DMS114 treated with DMSO at 0.1 percent for 48 hours (cell line): ENCODE data around the gene ELL2.
A peak's percentile ranks its signal among the peaks of the same experiment; 100 is the strongest.
"Not testable (repeated sequence)": the region's sequence is repeated elsewhere in the genome, so short reads cannot be mapped to it uniquely, and the experiment has no call there.

ENCODE experiments used
- DNase-seq: peaks from one replicate; lab custom pipeline; 2025; ENCODE audit not compliant: unreplicated experiment; lab: John Stamatoyannopoulos, UW

ELL2 gene

DNA sequence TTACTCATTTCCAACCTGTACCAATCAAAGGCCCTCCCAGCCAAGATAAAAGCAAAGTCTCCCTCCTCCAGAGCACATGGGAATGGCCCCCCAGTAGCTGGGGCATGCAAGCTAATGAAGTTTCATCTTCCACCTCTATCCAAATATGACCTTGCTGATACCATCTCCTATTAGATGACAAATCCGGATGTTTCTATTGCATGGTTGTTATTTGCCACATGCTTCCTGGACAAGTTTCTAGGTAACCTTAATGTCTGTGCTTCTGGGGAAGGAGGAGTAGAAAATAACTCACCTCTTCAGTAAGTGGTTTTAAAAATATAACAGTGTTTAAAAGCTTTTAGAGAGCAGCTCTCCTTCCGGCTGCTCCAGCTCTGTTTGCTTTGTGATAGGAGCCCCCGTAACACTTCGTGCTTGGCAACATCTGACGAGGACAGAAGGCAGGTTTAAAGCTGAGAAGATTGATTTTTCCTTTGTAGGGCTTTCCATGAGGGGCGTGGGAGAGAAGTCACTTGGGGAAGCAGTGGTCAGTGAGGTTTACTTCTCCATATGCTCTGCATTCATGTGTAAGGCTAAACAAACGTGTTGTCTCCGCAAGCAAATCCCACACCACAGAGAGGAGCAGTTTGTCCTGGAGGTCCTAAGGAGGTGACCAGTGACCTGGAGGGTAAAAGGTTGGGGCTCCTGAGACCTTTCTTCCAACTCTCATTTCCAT is 98.8 kb downstream of the ELL2 start:
- DNase-seq, result no peak

GRCh38 chr5:95861864-95862561 is 99.6 kb downstream of the ELL2 start:
- no peak for DNase-seq

GRCh38 chr5:95861221-95861863 is 100.3 kb downstream of the ELL2 start:
- no peak for DNase-seq

GRCh38 chr5:95859661-95860060 is 102.0 kb downstream of the ELL2 start:
- DNase-seq, result no peak

- DNase-seq, result peak; percentile 79
Measured at GRCh38 chr5:95858661-95859595, 102.7 kb downstream of the ELL2 start.

GRCh38 chr5:95858023-95858461 is 103.6 kb downstream of the ELL2 start:
- DNase-seq, result no peak

DNA sequence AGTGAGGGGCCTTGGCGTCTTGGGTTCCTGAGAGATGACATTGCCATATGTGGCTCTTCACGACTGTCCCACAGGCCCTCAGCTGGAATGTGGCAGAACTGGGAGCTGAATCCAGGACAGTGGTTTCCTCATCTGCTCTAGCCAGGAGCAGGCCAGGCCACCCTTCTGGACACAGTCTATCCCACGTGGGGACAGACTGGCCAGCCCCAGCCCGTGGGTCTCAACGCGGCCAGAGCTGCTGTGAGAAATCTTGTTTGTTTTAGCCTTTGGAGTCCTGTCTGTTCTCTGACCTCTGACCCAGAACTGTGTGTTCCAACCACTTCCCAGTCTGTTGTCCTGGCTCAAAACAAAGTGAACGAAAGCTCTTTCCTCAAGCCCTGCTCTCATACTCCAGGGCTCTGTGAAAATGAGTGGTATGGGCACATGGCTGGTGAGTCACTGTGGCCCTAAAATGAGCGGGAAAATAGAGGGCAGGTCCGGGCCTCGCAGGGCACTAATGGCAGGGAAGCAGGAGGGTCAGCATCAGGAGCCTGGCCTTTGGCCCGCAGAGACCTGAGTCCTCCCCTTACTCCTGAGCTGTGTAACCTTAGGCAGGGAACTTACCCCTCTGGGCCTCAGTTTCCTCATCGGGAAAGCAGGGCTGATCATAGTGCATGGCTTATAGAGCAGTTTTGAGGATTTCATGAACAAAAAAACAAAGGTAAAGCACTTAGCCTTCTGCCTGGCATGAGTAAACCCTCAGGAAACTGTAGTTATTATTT is 104.3 kb downstream of the ELL2 start:
- no peak for DNase-seq

DNA sequence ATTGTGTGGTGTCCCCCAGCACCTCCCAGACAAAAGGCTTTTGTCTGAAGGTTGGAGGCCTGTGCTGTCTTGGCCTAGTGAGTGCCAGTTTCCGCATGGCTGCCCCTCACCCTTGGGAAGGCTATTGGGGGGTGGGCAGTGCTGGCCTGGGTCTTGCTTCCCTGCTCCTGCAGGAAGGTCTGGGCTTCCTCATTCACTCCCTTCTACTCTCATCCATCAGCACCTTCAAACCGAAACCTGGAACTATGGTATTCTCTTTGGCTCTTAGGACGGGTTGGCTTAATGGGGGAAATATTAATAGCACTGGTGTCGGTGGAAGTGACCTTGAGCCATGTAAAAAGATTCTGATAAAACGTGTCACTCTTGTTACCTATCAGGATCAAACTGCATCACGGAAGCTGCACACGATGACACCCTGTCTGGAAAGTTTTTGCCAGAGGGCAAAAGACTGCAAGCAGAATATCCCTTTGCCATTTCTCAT is 105.1 kb downstream of the ELL2 start:
- no peak for DNase-seq

GRCh38 chr5:95853490-95853889 is 108.2 kb downstream of the ELL2 start:
- no peak for DNase-seq

DNA sequence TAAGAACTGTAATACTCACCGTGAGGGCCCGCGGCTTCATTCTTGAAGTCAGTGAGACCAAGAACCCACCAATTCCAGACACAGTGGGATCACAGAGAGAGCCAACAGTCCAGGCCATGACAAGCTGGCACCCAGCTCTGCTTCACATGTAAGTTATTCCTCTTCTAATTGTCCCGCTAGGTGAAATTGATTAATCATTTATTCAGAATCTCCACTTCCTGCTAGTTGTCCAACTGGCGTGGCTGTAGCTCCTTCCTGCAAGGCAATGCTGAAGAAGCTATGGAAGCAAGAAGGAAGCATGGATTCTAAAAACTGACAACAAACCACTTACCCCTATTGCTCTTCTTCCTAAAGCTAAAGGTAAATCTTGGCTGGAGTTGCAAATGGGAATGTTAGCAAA is 109.1 kb downstream of the ELL2 start:
- no peak for DNase-seq

DNA sequence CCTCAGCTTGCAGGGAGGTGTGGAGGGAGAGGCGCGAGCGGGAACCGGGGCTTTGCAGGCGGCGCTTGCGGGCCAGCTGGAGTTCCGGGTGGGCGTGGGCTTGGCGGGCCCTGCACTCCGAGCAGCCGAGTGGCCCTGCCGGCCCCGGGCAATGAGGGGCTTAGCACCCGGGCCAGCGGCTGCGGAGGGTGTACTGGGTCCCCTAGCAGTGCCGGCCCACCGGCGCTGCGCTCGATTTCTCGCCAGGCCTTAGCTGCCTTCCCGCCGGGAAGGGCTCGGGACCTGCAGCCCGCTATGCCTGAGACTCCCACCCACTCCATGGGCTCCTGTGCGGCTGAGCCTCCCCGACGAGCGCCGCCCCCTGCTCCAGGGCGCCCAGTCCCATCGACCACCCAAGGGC is 110.5 kb downstream of the ELL2 start:
- not testable (repeated sequence) for DNase-seq

GRCh38 chr5:95850391-95850894 is 111.2 kb downstream of the ELL2 start:
- no peak for DNase-seq

DNA sequence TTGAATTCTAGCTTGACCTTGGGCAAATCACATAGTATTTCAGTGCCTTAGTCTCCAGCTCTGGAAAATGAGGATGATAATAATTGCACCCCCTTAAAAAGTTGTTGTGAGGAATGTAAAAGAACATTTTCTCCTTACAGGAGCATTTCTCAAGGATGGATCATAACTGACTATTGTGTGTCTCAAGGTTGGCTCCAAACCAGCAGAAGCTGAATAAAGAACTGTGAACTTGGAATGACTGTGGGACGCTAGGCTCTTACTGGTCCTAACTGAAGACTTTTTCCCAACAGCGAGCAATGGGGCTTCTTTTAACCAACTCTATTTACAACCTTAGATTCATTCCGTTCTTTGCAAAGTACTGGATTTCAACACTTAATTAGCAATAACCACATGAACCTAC is 113.0 kb downstream of the ELL2 start:
- DNase-seq, result no peak

DNA sequence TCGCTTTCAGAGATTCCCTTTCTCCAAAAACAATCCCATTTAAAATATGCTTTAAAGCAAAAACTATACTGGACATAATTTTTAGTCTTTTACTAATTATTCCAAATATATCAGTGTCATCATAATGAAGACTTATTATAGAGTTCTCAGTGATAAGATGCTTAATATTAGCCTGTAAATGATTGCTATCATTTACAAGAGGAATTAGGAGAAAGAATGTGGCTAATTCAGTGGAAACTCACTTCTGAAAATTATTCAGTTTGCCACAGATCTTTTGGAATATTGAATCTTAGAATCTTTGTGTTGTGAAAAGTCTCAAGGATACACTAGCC is 114.4 kb downstream of the ELL2 start:
- DNase-seq, result no peak

GRCh38 chr5:95846554-95847260 is 114.9 kb downstream of the ELL2 start:
- peak; percentile 67 for DNase-seq

GRCh38 chr5:95845391-95845790 is 116.3 kb downstream of the ELL2 start:
- no peak for DNase-seq

DNA sequence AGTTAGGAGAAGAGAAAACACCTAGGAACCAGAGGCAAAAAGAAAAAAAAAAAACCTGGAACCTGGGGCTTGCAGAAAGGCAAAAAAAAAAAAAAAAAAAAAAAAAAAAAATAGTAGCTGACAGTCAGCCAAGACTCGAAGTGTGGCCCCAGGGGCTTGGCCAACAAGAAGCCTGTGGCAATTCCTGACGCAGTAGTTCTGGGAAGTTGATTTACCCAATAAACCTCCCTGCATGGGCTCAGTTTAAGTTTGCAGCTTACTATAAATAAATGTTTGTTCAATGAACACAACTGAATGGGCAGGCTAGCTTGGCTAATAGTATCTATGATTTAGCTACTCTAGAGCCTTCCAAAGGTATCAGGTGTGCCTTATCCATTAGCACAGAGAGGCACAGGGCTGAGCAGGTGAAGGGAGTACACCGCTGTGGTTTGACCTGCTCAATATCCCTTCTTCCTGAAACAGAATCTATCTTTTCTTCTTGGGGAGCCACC is 117.9 kb downstream of the ELL2 start:
- DNase-seq, result no peak

DNA sequence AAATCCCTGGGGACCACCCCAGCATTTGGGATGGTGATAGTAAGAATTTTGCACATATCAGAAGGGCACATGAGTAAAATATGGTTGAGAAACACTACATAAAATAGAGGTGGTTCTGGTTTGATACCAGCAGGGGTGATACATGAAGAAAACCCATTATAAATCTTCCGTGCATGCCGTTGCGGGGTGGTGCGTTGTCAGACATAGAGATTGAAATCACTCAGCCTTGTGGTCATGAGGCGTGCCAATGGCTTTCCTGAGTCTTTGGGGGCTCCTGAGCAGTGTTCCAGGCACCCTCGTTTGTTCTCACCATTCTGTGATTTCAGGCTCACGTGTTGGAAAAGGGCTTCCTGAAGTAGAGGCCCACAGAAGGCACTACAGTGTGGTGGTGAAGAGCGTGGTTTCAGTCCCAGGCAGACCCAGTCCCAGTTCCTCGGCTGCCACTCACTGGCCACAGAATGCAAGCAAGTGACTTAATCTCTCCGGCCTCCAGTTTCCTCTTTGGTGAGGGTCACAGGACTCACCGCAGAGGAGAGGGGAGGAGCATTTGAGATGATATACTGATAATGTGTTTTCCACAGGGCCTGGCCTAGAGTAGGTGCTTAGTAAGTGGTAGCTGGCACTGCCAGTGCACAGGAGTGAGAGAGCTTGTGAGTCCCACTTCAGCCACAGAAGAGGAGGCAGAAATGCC is 118.7 kb downstream of the ELL2 start:
- DNase-seq, result no peak
